ENCODE measurements around the gene MGAT5B. TPM values are rescaled to one million over a fixed set of nuclear protein-coding genes. Genes with fewer than 3 reads are reported as not detected.

The MGAT5B gene
- total RNA-seq, 1 donor from 2014 or later: not detected

- no peak for ATAC-seq
- no peak for DNase-seq (ENCODE audit: missing footprints)
- intact Hi-C loops (cut with DNase I): no loop called here
Observed at GRCh38 chr17:76872221-76872873, 4.1 kb downstream of the MGAT5B start.

GRCh38 chr17:76872874-76873221 lies 4.6 kb downstream of the MGAT5B start:
- ATAC-seq (no peak), DNase-seq (ENCODE audit: missing footprints) (no peak)
- intact Hi-C loops (cut with DNase I): no loop called here

GRCh38 chr17:76873856-76874255 lies 5.7 kb downstream of the MGAT5B start:
- no peak for DNase-seq (ENCODE audit: missing footprints)
- intact Hi-C loops (cut with DNase I): no loop called here
- no peak for ATAC-seq

- ATAC-seq (no peak), DNase-seq (ENCODE audit: missing footprints) (no peak)
- intact Hi-C loops (cut with DNase I): no loop called here
Observed at GRCh38 chr17:76877437-76877836, 9.2 kb downstream of the MGAT5B start.

- intact Hi-C loops (cut with DNase I): no loop called here
- no peak for ATAC-seq
- DNase-seq (ENCODE audit: missing footprints): no peak
Observed at GRCh38 chr17:76878568-76878967, 10.4 kb downstream of the MGAT5B start.

GRCh38 chr17:76879254-76879653 lies 11.1 kb downstream of the MGAT5B start:
- intact Hi-C loops (cut with DNase I): no loop called here
- ATAC-seq (no peak), DNase-seq (ENCODE audit: missing footprints) (no peak)

GRCh38 chr17:76879691-76880090 lies 11.5 kb downstream of the MGAT5B start:
- intact Hi-C loops (cut with DNase I): no loop called here
- ATAC-seq: no peak
- no peak for DNase-seq (ENCODE audit: missing footprints)

- ATAC-seq (no peak), DNase-seq (ENCODE audit: missing footprints) (no peak)
- intact Hi-C loops (cut with DNase I): no loop called here
Observed at GRCh38 chr17:76880268-76880667, 12.1 kb downstream of the MGAT5B start.

- intact Hi-C loops (cut with DNase I): no loop called here
Observed at GRCh38 chr17:76880971-76881370, 12.8 kb downstream of the MGAT5B start.

GRCh38 chr17:76881408-76881807 lies 13.2 kb downstream of the MGAT5B start:
- intact Hi-C loops (cut with DNase I): no loop called here
- no peak for DNase-seq (ENCODE audit: missing footprints)
- no peak for ATAC-seq

More at GRCh38 chr17:76880971-76881370, 12.8 kb downstream of the MGAT5B start:
- ATAC-seq (no peak), DNase-seq (ENCODE audit: missing footprints) (no peak)

- intact Hi-C loops (cut with DNase I): no loop called here
Observed at GRCh38 chr17:76881966-76882365, 13.8 kb downstream of the MGAT5B start.

GRCh38 chr17:76883744-76884525 lies 15.7 kb downstream of the MGAT5B start:
- no peak for ATAC-seq
- intact Hi-C loops (cut with DNase I): no loop called here
- no peak for DNase-seq (ENCODE audit: missing footprints)

More at GRCh38 chr17:76881966-76882365, 13.8 kb downstream of the MGAT5B start:
- ATAC-seq: no peak
- no peak for DNase-seq (ENCODE audit: missing footprints)

- ATAC-seq (no peak), DNase-seq (ENCODE audit: missing footprints) (no peak)
- intact Hi-C loops (cut with DNase I): no loop called here
Observed at GRCh38 chr17:76884995-76885893, 17.0 kb downstream of the MGAT5B start.

- ATAC-seq (no peak), DNase-seq (ENCODE audit: missing footprints) (no peak)
- intact Hi-C loops (cut with DNase I): no loop called here
Observed at GRCh38 chr17:76885894-76886290, 17.7 kb downstream of the MGAT5B start.

- intact Hi-C loops (cut with DNase I): no loop called here
- DNase-seq (ENCODE audit: missing footprints) (no peak), ATAC-seq (no peak)
Observed at GRCh38 chr17:76886395-76886794, 18.2 kb downstream of the MGAT5B start.

GRCh38 chr17:76887802-76888201 lies 19.6 kb downstream of the MGAT5B start:
- ATAC-seq (no peak), DNase-seq (ENCODE audit: missing footprints) (no peak)
- intact Hi-C loops (cut with DNase I): no loop called here

GRCh38 chr17:76888661-76889060 lies 20.5 kb downstream of the MGAT5B start:
- DNase-seq (ENCODE audit: missing footprints) (no peak), ATAC-seq (no peak)
- intact Hi-C loops (cut with DNase I): no loop called here

GRCh38 chr17:76889323-76889722 lies 21.1 kb downstream of the MGAT5B start:
- ATAC-seq (no peak), DNase-seq (ENCODE audit: missing footprints) (no peak)
- intact Hi-C loops (cut with DNase I): no loop called here

- DNase-seq (ENCODE audit: missing footprints): no peak
- ATAC-seq: no peak
- intact Hi-C loops (cut with DNase I): no loop called here
Observed at GRCh38 chr17:76892329-76892728, 24.1 kb downstream of the MGAT5B start.

Measured in Right ventricle myocardium inferior (tissue), 1 donor.